Endothelial cell of umbilical vein (primary cell): ENCODE measurements around the gene CXXC5. TPM values are rescaled to one million over a fixed set of nuclear protein-coding genes. Genes with fewer than 3 reads are reported as not detected.

Experiments used
- BruUV-seq: library from RNA; stranded (reverse); fragments of 400-500 nt; replicated peaks from 2 replicates; lab custom pipeline; 2021; lab: Mats Ljungman, UMichigan
- CTCF ChIA-PET: fragments of 300-600, 350-600 bp; sonication (Branson Sonifier 250); formaldehyde crosslinking; loops from one replicate; lab custom pipeline; 2021; ENCODE audit warnings: antibody characterized with exemption, inconsistent platforms; lab: Charles Lee
- POLR2A ChIA-PET: fragments of 300-600, 350-600 bp; sonication (Branson Sonifier 250); formaldehyde crosslinking; loops from one replicate; lab custom pipeline; 2021; ENCODE audit warnings: antibody characterized with exemption, inconsistent platforms; lab: Charles Lee
- DNase-seq: peaks from one replicate; pipeline ENCODE4 v3.0.0-alpha.2; 2011; ENCODE audit warnings: low read depth, low spot score
- FAIRE-seq: peaks from 2 replicates; lab custom pipeline; 2011; peaks lifted over from hg19 to GRCh38; lab: Jason Lieb, UNC
- H2AFZ ChIP-seq: 2 replicates; pipeline ENCODE4 v1.6.0; 2012; ENCODE audit warnings: low read depth, low read length, control low read depth, inconsistent platforms
- H3K27ac ChIP-seq: 2 replicates; pipeline ENCODE4 v1.5.1; 2011; ENCODE audit warnings: low read depth, mild to moderate bottlenecking, control low read depth, low read length, moderate library complexity; ENCODE audit not compliant: insufficient read depth
- H3K27me3 ChIP-seq, 2 experiments: 2 replicates each; pipeline versions ENCODE4 v1.6.0 to v1.6.1; 2011; ENCODE audit warnings: low read length in 2 of 2, mixed read lengths in 1 of 2; ENCODE audit not compliant: control insufficient read depth in 2 of 2, insufficient read depth in 2 of 2
- H3K36me3 ChIP-seq, 2 experiments: 2 replicates in 1 of 2; 3 replicates in 1 of 2; pipeline ENCODE4 v1.5.1; 2011; ENCODE audit warnings: low read length in 2 of 2, mild to moderate bottlenecking in 1 of 2, moderate library complexity in 1 of 2; ENCODE audit not compliant: control insufficient read depth in 2 of 2, insufficient read depth in 2 of 2; ENCODE audit errors: extremely low read depth in 1 of 2
- H3K4me1 ChIP-seq: 3 replicates; pipeline ENCODE4 v1.5.1; 2011; ENCODE audit warnings: mild to moderate bottlenecking, low read length; ENCODE audit not compliant: control insufficient read depth, insufficient read depth; ENCODE audit errors: extremely low read depth
- H3K4me2 ChIP-seq: 2 replicates; pipeline ENCODE4 v1.6.1; 2011; ENCODE audit warnings: low read length, control low read depth, mixed read lengths; ENCODE audit not compliant: insufficient read depth
- H3K4me3 ChIP-seq, 3 experiments: fragments of 200-600 bp in 1 of 3; sonication (generic), shearing (Covaris generic) in 1 of 3; replicated peaks in 1 of 3; 2 replicates each; pipeline ENCODE4 v1.5.1; 2011 to 2016; ENCODE audit warnings: control low read depth in 3 of 3, low read length in 3 of 3, mild to moderate bottlenecking in 2 of 3, inconsistent platforms in 1 of 3, low read depth in 1 of 3, moderate library complexity in 1 of 3; ENCODE audit not compliant: insufficient read depth in 1 of 3
- H3K79me2 ChIP-seq: 2 replicates; pipeline ENCODE4 v1.6.0; 2012; ENCODE audit warnings: low read length, inconsistent platforms; ENCODE audit not compliant: control insufficient read depth, insufficient read depth
- H3K9ac ChIP-seq: replicated peaks from 2 replicates; pipeline ENCODE3; 2011; ENCODE audit warnings: low read length, control low read depth; ENCODE audit not compliant: insufficient read depth; ENCODE audit errors: extremely low read depth
- H3K9me1 ChIP-seq: replicated peaks from 3 replicates; pipeline ENCODE4 v1.6.0; 2011; ENCODE audit warnings: mild to moderate bottlenecking, low read length; ENCODE audit not compliant: control insufficient read depth, insufficient read depth; ENCODE audit errors: extremely low read depth
- H3K9me3 ChIP-seq: replicated peaks from 2 replicates; pipeline ENCODE4 v1.5.1; 2012; ENCODE audit warnings: low read length, inconsistent platforms; ENCODE audit not compliant: control insufficient read depth, insufficient read depth
- H4K20me1 ChIP-seq: replicated peaks from 2 replicates; pipeline ENCODE3; 2011; ENCODE audit warnings: mild to moderate bottlenecking, low read length; ENCODE audit not compliant: control insufficient read depth, insufficient read depth; ENCODE audit errors: extremely low read depth
- EZH2 ChIP-seq: IDR thresholded peaks from 2 replicates; pipeline ENCODE4 v1.6.1; 2012; ENCODE audit warnings: borderline replicate concordance, low read depth, mild to moderate bottlenecking, moderate library complexity, low read length, inconsistent platforms; ENCODE audit not compliant: severe bottlenecking
- FOS ChIP-seq: IDR thresholded peaks from 2 replicates; pipeline ENCODE4 v1.6.1; 2011; ENCODE audit warnings: mild to moderate bottlenecking, low read length, moderate library complexity, borderline replicate concordance; ENCODE audit not compliant: insufficient read depth
- GATA2 ChIP-seq: IDR thresholded peaks from 2 replicates; pipeline ENCODE4 v1.7.0; 2011; ENCODE audit warnings: low read depth, mild to moderate bottlenecking, moderate library complexity, mixed read lengths, low read length; ENCODE audit not compliant: insufficient read length, insufficient read depth
- JUN ChIP-seq: IDR thresholded peaks from 2 replicates; pipeline ENCODE4 v1.6.1; 2011; ENCODE audit warnings: borderline replicate concordance, low read depth; ENCODE audit not compliant: insufficient read length, insufficient read depth
- MYC ChIP-seq: IDR thresholded peaks from one replicate; pipeline ENCODE4 v1.6.1; 2011; ENCODE audit warnings: mild to moderate bottlenecking, low read depth, low read length
- POLR2A ChIP-seq: IDR thresholded peaks from 2 replicates; pipeline ENCODE4 v1.6.1; 2012; ENCODE audit warnings: low read depth, mild to moderate bottlenecking, control low read depth, low read length
- POLR2AphosphoS5 ChIP-seq: IDR thresholded peaks from 2 replicates; pipeline ENCODE4 v1.6.1; 2012; ENCODE audit warnings: low read depth, mild to moderate bottlenecking, control low read depth, low read length, moderate library complexity; ENCODE audit not compliant: insufficient read depth
- dilution Hi-C: fragments of 300-500 bp; cut with MboI; formaldehyde crosslinking; loops from one replicate; pipeline ENCODE4 v1.15.0; 2019; ENCODE audit warnings: low sequenced_read_pairs; ENCODE audit not compliant: extremely low pct_ligation_motif_present
- intact Hi-C: fragments of 100-400 bp; cut with micrococcal nuclease; formaldehyde crosslinking; loops from one replicate; pipeline ENCODE4 v1.10.0; 2022
- polyA plus RNA-seq, 4 experiments: library from polyadenylated mRNA; depleted of rRNA in 3 of 4; stranded (reverse) in 3 of 4; unstranded in 1 of 4; fragments of >200 nt; gene quantifications; 2 replicates each; pipeline versions ENCODE4 v1.2.1 to v1.2.3, GENCODE V29; 2011 to 2012; ENCODE audit warnings: missing spikeins in 1 of 4
- total RNA-seq: library from RNA; stranded (reverse); gene quantifications from 2 replicates; pipeline ENCODE4 v1.2.3, GENCODE V29; 2021
- TF ChIP-seq, protein P1 (sequence below), 2 donors: IDR thresholded peaks; 1 replicate in 1 of 2; 2 replicates in 1 of 2; pipeline ENCODE4 v1.5.1; 2011; ENCODE audit warnings: low read length in 2 of 2, mild to moderate bottlenecking in 2 of 2, moderate library complexity in 2 of 2, control low read depth in 1 of 2, inconsistent platforms in 1 of 2, low read depth in 1 of 2; ENCODE audit not compliant: insufficient read depth in 1 of 2; ENCODE audit errors: extremely low read depth in 1 of 2
- TF ChIP-seq, protein P2 (sequence below): IDR thresholded peaks from 2 replicates; pipeline ENCODE4 v1.6.1; 2011; ENCODE audit not compliant: insufficient read depth, insufficient read length

The CXXC5 gene
- total and polyA plus RNA-seq, 2 donors (not counting 3 experiments of a cell fraction or from before 2014, with no cell fraction given) = 2.7 to 5.5 TPM

DNA sequence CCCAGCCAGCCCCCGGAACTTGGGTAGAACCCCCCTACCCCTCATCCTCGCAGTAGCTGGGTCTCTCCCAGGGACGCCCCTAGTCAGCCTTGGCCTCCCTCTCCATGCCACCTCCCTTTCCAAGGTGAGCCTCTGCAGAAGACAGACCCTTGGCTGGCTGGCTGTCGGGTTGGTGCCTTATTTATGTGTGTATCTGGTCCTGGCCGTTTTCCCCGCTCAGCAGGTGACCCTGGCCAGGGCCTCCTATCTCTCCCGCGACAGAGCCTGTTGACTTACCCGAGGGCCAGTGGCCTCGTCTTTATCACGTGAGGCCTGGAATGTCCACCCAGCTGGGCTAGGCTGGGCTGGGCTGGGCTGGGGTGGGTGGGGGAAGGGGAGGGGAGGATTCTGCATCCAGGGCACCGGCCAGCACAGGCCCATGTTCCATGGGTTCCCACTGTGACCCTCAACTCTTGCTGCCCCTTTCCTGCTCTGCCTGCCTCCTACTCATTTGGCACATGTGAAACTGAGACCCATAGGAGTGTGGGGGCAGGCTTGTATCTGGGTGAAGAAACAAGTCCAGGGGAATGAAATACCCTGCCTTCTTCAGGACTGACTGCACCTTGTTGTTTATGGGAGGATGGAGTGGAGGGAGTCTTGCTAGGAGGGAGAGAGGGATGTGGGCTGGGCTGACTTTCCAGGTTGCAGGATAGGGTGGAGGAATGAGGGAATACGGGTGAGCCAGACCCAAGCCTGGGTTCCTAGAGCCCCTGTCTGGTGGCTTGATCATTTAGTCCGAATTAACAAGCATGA lies 3.1 kb downstream of the CXXC5 start:
- H3K4me2 ChIP-seq = no peak overlapping the region
- no TSS peak for BruUV-seq
- H3K27ac ChIP-seq = no peak overlapping the region
- peaks cover 29% of the 10 kb centered on the region for H3K4me1 ChIP-seq
- intact Hi-C loops = no loop called here
- FAIRE-seq (no peak), DNase-seq (no peak)
- no peaks in the 10 kb centered on the region for H3K36me3 ChIP-seq
- peaks cover 9 to 24% of the 10 kb centered on the region in 2 experiments for H3K27me3 ChIP-seq
- H3K9me1 ChIP-seq = no peaks in the 10 kb centered on the region
- H3K9me3 ChIP-seq = no peaks in the 10 kb centered on the region
- H3K4me3 ChIP-seq = no peak overlapping the region
- no peak overlapping the region for H2AFZ ChIP-seq
- H4K20me1 ChIP-seq = no peaks in the 10 kb centered on the region
- no peaks in the 10 kb centered on the region for H3K79me2 ChIP-seq
- CTCF ChIA-PET = interaction anchor here (0.7 to 8.6 kb wide), 5 partner anchors 10 to 114 kb away, joined by 3 to 161 read pairs (median 9); no protein-coding TSS in a partner anchor
- dilution Hi-C loops = no loop called here
- no peak overlapping the region for H3K9ac ChIP-seq
- TF ChIP-seq, protein P1, sequence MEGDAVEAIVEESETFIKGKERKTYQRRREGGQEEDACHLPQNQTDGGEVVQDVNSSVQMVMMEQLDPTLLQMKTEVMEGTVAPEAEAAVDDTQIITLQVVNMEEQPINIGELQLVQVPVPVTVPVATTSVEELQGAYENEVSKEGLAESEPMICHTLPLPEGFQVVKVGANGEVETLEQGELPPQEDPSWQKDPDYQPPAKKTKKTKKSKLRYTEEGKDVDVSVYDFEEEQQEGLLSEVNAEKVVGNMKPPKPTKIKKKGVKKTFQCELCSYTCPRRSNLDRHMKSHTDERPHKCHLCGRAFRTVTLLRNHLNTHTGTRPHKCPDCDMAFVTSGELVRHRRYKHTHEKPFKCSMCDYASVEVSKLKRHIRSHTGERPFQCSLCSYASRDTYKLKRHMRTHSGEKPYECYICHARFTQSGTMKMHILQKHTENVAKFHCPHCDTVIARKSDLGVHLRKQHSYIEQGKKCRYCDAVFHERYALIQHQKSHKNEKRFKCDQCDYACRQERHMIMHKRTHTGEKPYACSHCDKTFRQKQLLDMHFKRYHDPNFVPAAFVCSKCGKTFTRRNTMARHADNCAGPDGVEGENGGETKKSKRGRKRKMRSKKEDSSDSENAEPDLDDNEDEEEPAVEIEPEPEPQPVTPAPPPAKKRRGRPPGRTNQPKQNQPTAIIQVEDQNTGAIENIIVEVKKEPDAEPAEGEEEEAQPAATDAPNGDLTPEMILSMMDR (IDR thresholded peaks at IDR 0.05; ENCODE audit: extremely low read depth in 1 of 2, insufficient read depth in 1 of 2, low read depth in 1 of 2, low read length in 2 of 2) = no peak
- TF ChIP-seq POLR2A (no peak), MYC (no peak), JUN (no peak), EZH2 (no peak), POLR2AphosphoS5 (no peak), GATA2 (no peak), FOS (no peak)
- TF ChIP-seq, protein P2, sequence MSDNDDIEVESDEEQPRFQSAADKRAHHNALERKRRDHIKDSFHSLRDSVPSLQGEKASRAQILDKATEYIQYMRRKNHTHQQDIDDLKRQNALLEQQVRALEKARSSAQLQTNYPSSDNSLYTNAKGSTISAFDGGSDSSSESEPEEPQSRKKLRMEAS = no peak
- POLR2A ChIA-PET = interaction anchor here (0.7 kb wide), 1 partner anchor 188 kb away, joined by 4 read pairs; the partner anchor contains the start of gene ECSCR
